GM18498 (cell line): ENCODE data around the gene AQP3.
"Not testable (repeated sequence)": the region's sequence is repeated elsewhere in the genome, so short reads cannot be mapped to it uniquely, and the experiment has no call there.

Experiments
- ATAC-seq: cut with Tn5 transposase; IDR thresholded peaks from one replicate; pipeline ENCODE4 v1.9.1; 2021; ENCODE audit warnings: mild to moderate bottlenecking, moderate library complexity; ENCODE audit not compliant: unreplicated experiment

Gene AQP3

DNA sequence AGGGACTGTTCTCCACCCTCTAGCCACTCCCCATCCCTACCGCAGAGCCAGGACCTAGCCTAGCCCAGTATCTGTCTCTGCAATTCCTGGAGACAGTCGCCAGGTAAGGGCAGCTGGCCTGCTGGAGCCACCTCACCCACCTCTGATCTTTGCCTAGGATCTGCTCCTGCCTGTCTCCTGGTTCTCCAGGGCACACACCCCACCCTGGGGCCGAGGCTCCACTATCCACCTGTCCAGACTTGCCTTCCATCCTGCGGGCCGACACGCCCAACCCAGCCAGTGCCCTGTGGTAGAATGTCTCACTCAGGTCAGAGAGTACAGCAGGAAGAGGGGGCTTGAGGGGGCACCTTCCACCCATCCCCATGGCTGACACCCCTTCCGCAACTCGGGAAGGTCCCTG, 29.3 kb downstream of the AQP3 start:
- ATAC-seq, result no peak

DNA sequence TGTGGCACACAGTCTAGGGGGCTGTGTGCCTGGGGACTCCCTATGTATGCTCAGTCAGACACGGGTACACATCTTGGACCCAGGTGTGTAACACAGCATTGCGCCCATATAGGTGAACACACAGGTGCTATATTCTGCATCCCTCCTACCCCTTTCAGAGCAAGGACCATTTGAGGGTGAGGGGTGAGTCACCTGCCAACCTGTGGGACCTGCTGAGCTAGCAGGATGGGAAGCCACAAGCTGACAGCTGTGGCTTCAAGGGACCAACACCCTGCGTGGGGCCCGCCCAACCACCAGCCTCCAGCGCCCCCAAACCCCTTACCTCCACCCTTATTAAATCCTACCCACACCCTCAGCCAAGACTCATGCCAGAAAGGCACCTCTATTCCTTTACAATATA, 30.4 kb downstream of the AQP3 start:
- no peak for ATAC-seq

DNA sequence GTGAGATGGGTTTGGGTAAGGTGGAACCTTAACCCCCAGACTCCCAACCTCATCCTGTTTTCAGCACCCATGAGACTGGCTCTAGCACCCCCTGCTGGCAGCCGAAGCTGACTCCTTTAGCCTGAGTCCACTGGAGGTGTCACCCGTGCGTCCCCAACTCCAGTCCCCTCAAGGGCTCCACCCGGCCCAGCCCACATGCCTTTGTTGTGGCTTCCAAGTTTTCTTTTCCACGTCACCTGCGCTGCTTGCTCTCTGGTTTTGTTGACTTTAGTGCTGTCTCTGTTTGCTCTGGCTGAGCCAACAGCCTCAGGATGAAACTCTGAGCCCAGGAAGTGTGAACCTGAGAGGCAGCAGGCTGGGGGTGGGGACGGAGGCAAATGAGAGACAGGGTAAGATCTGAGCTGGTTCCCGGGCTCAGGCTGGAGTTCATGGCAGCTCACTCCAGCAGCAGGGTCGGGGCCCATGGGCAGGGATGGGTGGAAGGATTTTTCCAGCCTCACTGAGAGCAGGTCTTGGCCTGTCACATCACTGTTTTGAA, 31.8 kb downstream of the AQP3 start:
- no peak for ATAC-seq

DNA sequence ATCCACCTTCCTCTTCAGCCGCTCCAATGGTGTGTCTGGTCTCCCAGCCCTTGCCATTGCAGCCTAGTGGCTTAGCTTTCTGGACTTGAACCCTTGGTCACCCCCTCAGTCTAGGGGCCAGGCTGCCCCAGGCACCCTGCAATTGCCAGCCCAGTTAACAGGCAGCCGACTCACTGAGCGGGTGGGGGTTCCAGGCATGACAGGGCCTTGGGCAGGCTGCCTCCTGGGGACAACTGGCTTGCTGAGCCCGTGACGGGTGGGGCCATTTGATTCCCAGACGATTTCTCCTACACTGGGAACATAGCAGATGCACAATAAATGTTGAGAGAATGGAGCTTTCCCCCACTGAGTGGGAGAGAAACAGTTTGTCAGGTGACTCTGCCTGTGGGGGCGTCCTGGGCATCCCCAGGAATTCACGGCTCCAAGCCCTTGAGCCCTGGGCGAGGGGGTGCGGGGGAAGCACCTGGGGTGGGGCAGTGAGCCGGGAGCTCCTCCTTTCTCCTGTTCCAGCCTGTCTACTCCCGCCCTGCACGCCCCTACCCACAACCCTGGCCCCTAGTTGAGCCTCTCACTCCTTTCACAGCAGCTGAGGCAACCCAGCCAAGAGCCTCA, 32.4 kb downstream of the AQP3 start:
- no peak for ATAC-seq

DNA sequence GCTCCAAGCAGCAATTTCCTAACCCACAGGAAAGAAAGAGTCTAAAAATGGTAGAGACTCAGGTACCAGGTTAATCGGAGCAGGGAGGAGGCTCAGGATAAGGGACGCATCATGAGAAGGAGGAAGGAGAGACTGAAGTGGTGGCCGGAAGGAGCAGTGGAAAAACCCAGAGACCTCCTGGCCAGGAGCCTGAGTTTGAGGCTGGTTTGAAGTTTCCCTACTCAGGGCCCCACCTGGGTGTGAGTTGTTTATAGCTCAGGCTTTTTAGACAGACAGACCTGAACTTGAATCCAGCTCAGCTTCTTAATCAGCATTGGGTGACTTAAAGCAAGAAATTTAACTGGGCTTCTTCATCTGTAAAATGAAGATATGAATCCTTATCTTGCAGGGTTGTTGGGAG, 33.1 kb downstream of the AQP3 start:
- ATAC-seq, result no peak

DNA sequence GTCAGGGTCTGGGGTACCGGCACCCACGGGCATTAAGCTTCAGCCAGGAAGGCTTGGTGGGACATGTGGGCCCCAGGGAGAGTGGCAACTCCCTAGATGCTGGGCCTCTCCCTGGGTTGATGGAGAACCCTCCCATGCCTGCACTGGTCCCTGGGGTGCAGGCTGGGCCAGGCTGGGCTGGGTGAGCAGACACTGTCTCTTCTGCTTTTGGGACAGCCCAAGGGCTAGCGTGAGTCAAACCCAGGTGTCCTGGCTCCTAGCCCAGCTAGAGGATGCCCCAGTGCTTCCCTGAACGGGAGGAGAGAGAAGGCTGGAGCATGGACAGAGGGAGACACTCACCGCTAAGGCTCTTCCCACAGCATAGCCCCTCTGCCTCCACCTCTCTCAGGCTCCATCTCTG, 39.3 kb downstream of the AQP3 start:
- ATAC-seq, result no peak

DNA sequence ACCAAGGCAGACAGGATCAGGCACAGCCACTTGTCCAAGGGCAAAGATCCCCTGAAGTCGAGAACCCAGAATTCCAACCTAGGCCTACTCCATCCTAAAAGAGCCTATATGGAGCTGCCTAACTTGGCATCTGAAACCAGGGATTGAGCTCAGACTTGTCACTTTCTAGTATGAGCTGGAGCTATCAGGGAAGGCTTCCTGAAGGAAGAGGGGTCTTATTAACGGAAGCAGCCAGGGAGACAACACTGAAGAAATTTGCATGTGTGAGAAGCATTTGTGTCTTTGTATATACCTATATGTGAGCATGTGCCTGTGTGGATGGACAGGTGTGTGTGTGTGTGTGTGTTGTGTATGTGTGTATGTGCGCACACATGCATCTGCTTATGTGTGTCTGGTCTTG, 40.3 kb downstream of the AQP3 start:
- ATAC-seq, result no peak

DNA sequence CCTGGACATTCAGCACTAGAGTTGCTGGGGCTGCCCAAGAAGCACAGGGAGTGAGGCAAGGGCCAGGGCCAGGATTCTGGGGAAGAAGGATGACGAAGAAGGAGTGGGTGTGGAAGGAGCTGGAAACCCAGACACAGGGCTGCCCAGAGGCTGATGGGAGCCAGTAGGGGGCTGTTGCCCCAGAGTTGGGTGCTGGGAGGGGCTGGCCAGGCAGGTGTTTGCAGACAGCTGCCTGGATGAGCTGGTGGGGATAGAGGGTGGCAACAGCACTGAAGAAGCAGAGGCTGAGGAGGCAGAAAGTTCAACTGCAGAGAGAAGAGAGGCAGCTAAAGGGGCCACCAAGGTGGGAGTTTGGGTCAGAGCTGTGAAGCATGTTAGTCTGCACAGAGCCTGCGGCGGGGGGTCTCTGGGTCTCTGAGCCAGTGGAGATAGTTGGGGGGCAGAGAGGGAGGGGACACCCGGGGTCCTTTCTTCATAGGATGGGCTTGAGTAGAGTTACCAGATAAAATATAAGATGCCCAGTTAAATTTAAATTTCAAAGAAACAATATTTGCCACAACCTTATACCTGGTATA, 42.5 kb downstream of the AQP3 start:
- no peak for ATAC-seq

DNA sequence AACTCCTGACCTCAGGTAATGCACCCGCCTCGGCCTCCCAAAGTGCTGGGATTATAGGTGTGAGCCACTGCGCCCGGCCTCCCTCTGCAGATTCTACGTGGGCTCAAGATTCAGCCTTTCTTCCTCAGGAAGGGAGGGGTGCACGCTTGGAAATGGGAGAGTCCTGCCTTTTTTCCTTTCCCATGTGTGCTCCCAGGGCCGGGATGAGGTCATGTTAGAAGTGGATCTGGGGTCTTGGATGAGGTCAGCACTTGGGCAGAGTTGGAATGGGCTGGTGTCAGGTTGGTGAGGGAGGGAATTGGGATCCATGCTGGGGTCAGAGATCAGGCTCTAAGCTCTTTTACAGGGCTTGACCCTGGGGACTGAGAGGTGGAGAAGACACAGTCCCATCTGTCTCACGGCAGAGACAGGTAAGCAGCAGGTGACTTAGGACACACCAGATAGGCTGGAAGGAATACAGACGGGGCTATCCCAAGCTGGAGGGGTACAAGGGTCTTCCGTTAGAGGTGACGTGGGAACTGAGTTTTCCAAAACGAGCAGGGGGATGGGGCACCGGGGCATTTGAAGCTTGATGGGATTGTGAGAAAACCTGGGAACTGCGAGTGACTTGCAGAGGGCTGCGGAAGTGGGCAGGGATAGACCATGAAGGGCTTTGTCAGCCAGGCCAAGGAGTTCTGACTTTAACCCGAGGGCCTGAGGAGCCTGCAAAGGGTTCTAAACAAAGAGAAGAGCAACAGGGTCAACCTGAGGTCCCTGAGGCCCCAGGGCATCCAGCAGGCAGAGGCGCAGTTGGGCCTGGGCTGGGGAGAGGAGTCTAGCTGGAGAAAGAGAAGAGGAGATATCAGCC, 43.2 kb downstream of the AQP3 start:
- ATAC-seq, result no peak

DNA sequence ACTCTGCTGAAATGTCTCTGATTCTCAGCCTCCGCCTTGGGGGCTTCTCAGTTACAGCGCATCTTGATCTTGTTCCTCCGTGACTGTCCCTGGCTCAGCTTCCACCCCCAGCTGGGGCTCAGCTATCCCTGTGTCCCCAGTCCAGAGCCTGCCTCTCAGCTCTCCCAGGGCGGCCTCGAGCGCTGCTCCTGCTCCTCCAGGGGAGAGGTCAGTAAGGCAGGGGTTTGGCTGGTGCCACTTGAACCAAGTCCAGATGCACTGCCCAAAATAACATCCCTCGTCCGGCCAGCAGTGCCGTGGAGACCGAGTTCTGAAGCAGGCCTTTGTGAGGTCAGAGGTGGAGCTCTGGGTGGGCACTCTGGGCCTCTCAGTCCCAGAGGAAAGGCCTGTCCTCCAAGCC, 45.0 kb downstream of the AQP3 start, which contains the start of gene AQP7:
AQP7 (minus strand) TSS at position 198 of the 400 bp plus-strand sequence. CDS start 1,306 bp downstream, outside the sequence.
- not testable (repeated sequence) for ATAC-seq

DNA sequence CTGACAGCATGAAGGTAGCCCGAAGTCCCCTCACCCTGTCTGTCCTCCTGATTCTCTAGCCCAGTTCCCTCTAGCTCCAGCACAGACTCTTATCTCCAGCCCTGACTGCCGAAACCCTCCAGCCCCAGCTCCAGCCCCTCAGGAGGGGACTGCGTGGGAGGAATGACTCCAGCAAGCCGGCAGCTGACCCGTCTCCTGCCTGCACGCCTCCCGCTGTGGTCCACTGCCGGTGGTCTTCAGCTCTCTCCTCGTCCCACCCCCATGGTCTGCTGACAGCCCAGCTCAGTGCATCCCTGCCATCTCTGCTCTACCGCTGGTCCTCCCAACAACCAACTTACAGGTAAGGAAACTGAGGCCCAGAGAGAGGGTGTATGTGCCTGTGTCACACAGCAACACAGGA, 45.6 kb downstream of the AQP3 start:
- ATAC-seq, result not testable (repeated sequence)

DNA sequence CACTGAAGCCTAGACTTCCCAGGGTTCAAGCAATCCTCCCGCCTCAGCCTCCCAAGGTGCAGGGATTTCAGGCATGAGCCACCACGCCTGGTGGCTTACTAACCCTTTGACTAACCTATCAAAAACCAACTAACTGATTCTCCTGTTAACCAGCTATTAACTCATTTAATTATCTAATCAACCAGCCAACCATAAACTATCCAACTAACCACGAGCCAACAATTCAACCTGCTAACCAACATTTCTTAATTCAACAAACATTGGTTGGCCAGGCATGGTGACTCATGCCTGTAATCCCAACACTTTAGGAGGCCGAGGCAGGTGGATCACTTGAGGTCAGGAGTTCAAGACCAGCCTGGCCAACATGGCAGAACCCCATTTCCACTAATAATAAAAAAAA, 48.3 kb downstream of the AQP3 start:
- not testable (repeated sequence) for ATAC-seq

DNA sequence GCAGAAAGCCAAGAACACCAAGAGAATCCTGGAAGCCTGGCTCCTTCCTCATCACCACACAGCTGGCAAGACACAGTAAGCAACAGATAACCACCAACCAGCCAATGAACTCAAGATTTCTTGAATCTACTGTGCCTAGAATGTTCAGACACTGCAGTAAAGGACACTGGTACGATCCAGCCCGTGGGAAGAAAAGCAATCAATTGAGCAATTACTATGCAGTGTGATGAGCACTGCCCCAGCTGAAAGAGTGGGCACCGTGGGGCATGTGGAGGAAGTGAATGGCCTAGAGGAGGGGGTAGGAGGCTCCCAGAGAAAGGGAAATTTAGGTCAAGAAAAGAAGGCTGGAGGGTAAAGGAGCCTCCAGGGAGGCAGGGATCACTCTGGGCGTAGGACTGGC, 49.6 kb downstream of the AQP3 start:
- not testable (repeated sequence) for ATAC-seq

DNA sequence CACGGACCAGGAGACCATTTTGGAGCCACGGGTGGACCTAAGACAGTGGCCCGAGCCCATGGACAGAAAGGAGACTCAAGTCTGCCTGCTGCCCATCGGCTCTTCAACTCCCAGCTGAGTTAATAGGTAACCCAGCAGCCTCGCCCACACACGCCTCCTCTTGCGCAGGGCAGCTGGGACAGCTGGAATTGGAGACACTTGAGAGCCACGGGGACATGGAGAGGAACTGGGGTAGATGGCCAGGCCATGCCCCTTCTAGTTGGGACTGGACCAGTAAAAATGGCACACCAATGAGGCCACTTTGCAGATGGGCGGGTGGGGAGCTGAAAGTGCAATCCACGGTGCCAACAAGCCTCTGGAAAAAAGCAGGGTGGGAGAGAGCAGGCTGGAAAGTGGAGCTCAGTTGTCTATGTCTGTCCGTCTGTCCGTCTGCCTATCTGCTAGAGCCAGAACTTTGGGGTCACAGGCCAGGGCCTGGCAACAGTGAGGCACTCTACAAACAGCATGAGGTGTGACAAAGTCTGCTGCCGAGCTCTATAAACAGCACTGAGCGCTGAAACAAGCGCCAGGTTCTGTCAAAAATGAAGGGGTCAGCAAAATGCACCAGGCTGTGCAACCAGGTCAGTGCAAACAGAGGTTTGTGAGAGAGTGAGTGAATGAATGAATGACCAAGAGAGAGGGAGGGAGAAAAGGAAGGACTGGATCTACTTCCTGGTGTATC, 52.1 kb downstream of the AQP3 start:
- not testable (repeated sequence) for ATAC-seq

DNA sequence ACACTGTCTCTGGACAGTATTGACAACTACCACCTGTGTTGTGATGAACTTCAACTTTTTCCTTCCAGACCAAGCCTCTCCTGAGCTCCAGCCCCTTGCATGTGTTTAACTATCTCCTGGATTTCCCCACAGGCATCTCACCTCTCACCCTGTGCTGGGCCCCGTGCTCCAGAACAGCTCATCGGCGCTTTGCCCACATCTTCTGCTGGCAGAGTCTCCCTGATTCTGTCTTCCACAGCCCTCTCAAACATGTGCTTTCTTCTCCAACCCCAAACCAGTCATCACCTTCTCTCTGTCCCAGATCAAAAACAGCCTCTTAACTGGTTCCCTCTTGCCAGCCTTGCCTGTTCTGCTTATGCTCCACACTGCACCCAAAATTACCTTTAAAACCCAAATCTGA, 53.4 kb downstream of the AQP3 start:
- ATAC-seq, result not testable (repeated sequence)

DNA sequence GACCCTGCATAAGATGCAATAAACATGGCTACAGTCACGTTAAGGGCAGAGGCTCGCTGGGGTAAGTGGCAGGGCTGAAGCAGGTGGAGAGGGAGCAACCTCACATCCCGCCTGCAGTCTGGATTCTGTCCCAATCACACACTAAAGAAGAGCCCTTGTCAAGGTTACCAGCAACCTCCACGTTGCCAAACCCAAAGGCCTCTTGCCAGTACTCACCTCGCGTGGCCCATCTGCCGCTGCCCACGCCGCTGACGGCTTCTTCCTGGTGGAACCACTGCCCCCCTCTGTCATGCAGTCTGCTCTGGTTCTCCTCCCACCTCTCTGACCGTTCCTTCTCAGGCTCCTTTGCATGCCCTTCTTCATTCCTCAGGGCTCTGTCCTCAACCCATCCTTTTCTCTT, 53.8 kb downstream of the AQP3 start:
- ATAC-seq, result no peak

DNA sequence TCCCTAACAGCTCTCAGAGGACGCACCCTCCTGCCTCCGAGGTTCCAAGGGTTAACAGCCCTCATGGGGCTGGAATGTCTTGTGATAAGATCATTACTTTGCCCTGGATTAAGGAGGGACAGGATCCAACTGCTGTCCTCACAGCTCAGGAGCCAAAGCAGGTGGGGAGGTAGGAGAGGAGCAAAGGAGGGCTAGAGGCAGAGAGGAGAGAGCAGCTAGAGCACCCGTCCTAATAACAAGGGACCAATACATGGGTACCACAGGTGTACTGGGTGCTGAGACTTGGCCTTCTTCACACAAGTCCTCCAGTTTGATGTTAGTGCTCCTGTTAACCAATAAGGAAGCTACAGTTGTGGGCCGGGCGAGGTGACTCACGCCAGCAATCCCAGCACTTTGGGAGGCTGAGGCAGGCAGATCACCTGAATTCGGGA, 54.8 kb downstream of the AQP3 start:
- ATAC-seq, result not testable (repeated sequence)
